Fibroblast of lung (primary cell): ENCODE data around the gene PBX1.

Experiments used
- EZH2 ChIP-seq: IDR thresholded peaks from 2 replicates; pipeline ENCODE4 v1.5.1; 2012; ENCODE audit warnings: low read length, control low read depth, mild to moderate bottlenecking; ENCODE audit errors: missing control alignments
- TF ChIP-seq, protein P1 (sequence below), 2 donors: IDR thresholded peaks in 1 of 2; conservative IDR thresholded peaks in 1 of 2; 1 replicate in 1 of 2; 2 replicates in 1 of 2; pipeline ENCODE4 v1.5.1; 2011 to 2012; ENCODE audit warnings: low read length in 2 of 2, control low read depth in 1 of 2, inconsistent platforms in 1 of 2, low read depth in 1 of 2, mild to moderate bottlenecking in 1 of 2

DNA sequence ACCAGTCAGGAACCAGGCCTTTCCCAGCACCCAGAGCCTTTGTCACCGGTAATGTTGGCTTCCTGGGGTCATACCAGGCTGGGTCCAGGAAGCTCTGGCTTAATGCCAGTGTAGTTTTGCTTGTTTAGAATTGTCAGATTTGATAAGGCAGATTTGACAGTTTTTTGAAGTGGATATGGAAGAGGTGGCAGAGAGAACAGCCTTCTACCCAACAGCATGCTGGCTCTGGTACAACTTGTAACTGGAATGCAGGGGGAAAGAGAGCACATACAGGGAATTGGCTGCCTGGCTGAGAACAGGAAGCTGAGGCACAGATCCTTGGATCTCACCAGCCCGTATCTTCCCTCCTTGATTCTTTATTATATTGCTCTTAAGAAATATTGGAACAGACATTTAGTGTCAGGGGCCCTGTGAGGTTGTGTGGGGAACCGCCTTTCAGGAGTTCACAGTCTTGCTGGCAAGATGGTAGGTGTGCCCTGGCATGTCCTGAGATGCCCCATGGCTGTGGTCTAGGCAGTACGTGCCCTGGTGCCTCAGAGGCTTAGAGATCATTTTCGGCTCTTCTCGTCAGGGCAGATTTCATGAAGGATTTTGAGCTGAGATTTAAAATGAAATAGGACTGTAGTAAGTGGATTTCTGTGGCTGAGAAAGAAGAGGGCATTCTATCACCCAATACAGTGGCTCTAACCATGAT lies 227.0 kb downstream of the PBX1 start:
- TF ChIP-seq EZH2 = no peak
- TF ChIP-seq, protein P1, sequence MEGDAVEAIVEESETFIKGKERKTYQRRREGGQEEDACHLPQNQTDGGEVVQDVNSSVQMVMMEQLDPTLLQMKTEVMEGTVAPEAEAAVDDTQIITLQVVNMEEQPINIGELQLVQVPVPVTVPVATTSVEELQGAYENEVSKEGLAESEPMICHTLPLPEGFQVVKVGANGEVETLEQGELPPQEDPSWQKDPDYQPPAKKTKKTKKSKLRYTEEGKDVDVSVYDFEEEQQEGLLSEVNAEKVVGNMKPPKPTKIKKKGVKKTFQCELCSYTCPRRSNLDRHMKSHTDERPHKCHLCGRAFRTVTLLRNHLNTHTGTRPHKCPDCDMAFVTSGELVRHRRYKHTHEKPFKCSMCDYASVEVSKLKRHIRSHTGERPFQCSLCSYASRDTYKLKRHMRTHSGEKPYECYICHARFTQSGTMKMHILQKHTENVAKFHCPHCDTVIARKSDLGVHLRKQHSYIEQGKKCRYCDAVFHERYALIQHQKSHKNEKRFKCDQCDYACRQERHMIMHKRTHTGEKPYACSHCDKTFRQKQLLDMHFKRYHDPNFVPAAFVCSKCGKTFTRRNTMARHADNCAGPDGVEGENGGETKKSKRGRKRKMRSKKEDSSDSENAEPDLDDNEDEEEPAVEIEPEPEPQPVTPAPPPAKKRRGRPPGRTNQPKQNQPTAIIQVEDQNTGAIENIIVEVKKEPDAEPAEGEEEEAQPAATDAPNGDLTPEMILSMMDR (conservative IDR thresholded peaks at IDR 0.05 in 1 of 2, IDR thresholded peaks at IDR 0.05 in 1 of 2; ENCODE audit: low read depth in 1 of 2, low read length in 2 of 2) = no peak
